GM12878 (cell line): ENCODE data around the gene ZNF559.

Source experiments
- BCL11A ChIP-seq: IDR thresholded peaks from 2 replicates; pipeline ENCODE4 v1.6.1; 2011; ENCODE audit warnings: low read depth, low read length
- BRCA1 ChIP-seq: IDR thresholded peaks from 2 replicates; pipeline ENCODE4 v1.6.1; 2011; ENCODE audit warnings: low read depth, low read length, improper control_type of control experiment
- CBFB ChIP-seq: IDR thresholded peaks from 2 replicates; pipeline ENCODE4 v1.6.1; 2016; ENCODE audit warnings: antibody characterized with exemption, low read depth
- CREM ChIP-seq: IDR thresholded peaks from 2 replicates; pipeline ENCODE4 v1.6.1; 2014; ENCODE audit warnings: antibody characterized with exemption, low read depth
- ETV6 ChIP-seq, 2 experiments: fragments of 450-650 bp in 1 of 2; IDR thresholded peaks in 1 of 2; conservative IDR thresholded peaks in 1 of 2; 2 replicates each; pipeline ENCODE4 v1.6.1; 2014; ENCODE audit warnings: antibody characterized with exemption in 1 of 2, borderline replicate concordance in 1 of 2, low read depth in 1 of 2, mild to moderate bottlenecking in 1 of 2, moderate library complexity in 1 of 2
- HDAC6 ChIP-seq: fragments of 200-600 bp; sonication (generic); IDR thresholded peaks from one replicate; pipeline ENCODE4 v1.8.0; 2017; ENCODE audit warnings: antibody characterized with exemption; ENCODE audit not compliant: unreplicated experiment
- JUND ChIP-seq: IDR thresholded peaks from 2 replicates; pipeline ENCODE4 v1.6.1; 2012; ENCODE audit warnings: low read depth, mild to moderate bottlenecking, low read length, improper control_type of control experiment, moderate library complexity
- NFYB ChIP-seq: IDR thresholded peaks from 2 replicates; pipeline ENCODE4 v1.6.1; 2011; ENCODE audit warnings: low read depth, mild to moderate bottlenecking, low read length, improper control_type of control experiment, moderate library complexity; ENCODE audit not compliant: insufficient read depth
- POLR2AphosphoS5 ChIP-seq: IDR thresholded peaks from 2 replicates; pipeline ENCODE4 v1.6.1; 2011; ENCODE audit warnings: mild to moderate bottlenecking, low read length, inconsistent platforms
- YY1 ChIP-seq: IDR thresholded peaks from 2 replicates; pipeline ENCODE4 v1.6.1; 2011; ENCODE audit warnings: low read depth, mild to moderate bottlenecking, low read length
- ZSCAN29 ChIP-seq: fragments of 450-650 bp; IDR thresholded peaks from 2 replicates; pipeline ENCODE4 v1.6.1; 2017; ENCODE audit warnings: mild to moderate bottlenecking, moderate library complexity
- TF ChIP-seq, protein P1 (sequence below), 3 experiments: IDR thresholded peaks in 2 of 3; conservative IDR thresholded peaks in 1 of 3; 2 replicates each; pipeline ENCODE4 v1.5.1; 2011; ENCODE audit warnings: low read depth in 3 of 3, low read length in 3 of 3, mild to moderate bottlenecking in 3 of 3, control low read depth in 2 of 3, moderate library complexity in 2 of 3, inconsistent platforms in 1 of 3, mixed read lengths in 1 of 3; ENCODE audit not compliant: control insufficient read depth in 2 of 3, insufficient read depth in 1 of 3; ENCODE audit errors: extremely low read depth in 1 of 3

DNA sequence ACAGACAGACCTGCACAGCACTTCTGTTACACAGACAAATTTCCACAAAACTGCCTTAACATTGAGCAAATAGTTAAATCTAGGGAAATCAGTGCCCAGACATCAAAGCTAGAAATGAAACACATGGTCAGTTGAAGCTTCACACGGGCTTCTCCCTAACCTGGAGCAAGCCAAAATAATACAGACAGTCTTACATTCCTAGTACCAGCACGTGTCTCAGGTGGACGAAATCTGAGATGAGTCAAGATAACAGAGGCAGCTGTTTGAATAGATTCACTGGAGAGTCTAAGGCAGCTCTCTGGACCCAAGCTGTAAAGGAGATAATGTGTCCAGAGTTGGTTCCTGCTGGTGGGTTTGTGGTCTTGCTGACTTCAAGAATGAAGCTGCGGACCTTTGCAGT lies 10.2 kb upstream of the ZNF559 start:
- TF ChIP-seq NFYB (no peak), ETV6 (conservative IDR thresholded peaks at IDR 0.05 in 1 of 2, IDR thresholded peaks at IDR 0.05 in 1 of 2; ENCODE audit: borderline replicate concordance in 1 of 2, low read depth in 1 of 2) (no peak), BRCA1 (no peak), CBFB (no peak), CREM (no peak), YY1 (no peak), BCL11A (no peak), ZSCAN29 (no peak), HDAC6 (no peak), POLR2AphosphoS5 (no peak), JUND (no peak)
- TF ChIP-seq, protein P1, sequence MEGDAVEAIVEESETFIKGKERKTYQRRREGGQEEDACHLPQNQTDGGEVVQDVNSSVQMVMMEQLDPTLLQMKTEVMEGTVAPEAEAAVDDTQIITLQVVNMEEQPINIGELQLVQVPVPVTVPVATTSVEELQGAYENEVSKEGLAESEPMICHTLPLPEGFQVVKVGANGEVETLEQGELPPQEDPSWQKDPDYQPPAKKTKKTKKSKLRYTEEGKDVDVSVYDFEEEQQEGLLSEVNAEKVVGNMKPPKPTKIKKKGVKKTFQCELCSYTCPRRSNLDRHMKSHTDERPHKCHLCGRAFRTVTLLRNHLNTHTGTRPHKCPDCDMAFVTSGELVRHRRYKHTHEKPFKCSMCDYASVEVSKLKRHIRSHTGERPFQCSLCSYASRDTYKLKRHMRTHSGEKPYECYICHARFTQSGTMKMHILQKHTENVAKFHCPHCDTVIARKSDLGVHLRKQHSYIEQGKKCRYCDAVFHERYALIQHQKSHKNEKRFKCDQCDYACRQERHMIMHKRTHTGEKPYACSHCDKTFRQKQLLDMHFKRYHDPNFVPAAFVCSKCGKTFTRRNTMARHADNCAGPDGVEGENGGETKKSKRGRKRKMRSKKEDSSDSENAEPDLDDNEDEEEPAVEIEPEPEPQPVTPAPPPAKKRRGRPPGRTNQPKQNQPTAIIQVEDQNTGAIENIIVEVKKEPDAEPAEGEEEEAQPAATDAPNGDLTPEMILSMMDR (IDR thresholded peaks at IDR 0.05 in 2 of 3, conservative IDR thresholded peaks at IDR 0.05 in 1 of 3; ENCODE audit: control insufficient read depth in 2 of 3, extremely low read depth in 1 of 3, insufficient read depth in 1 of 3, low read depth in 3 of 3, low read length in 3 of 3), result no peak
